GM08714 (cell line): ENCODE results near the gene SPHK1.

Experiments
- H3K4me3 ChIP-seq: fragments of 200-500 bp; sonication (Bioruptor generic); 2 replicates; pipeline ENCODE4 v1.5.1; 2014; ENCODE audit warnings: mild to moderate bottlenecking, low read length, inconsistent platforms
- ZNF274 ChIP-seq: IDR thresholded peaks from 2 replicates; pipeline ENCODE4 v1.6.1; 2012; ENCODE audit warnings: mild to moderate bottlenecking, low read depth, low read length

Gene SPHK1

DNA sequence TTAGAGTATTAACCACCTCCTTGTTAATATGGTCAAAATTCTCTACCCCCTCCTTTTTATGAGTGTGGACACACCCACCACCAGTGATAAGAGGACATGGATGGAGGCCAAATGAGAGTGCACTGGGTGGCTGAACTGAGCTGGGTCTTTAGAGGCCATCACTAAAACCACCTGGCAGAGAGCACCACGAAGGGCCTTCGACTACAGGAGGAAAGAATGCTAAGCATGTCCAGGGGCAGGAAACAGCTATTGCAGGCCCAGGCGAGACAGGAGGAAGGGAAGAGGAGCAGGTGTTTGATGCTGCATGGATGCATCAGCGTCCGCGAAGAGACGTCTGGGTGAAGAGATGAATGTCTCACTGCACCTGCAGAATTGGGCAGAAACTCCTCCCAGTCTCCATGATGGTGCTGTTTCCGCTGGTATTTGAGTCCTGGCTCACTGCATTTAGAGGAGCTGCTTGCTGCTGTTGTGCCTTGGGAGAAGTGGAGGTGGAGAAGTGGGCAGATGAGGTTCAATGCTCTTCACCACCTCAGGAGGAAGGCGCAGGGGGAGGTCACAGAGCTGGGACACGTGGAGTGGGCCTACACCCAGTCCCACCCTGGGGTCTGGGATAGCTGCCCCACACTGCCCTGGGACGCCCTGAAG is 33.2 kb downstream of the SPHK1 start:
- TF ChIP-seq ZNF274: no peak
- no peak overlapping the region for H3K4me3 ChIP-seq

DNA sequence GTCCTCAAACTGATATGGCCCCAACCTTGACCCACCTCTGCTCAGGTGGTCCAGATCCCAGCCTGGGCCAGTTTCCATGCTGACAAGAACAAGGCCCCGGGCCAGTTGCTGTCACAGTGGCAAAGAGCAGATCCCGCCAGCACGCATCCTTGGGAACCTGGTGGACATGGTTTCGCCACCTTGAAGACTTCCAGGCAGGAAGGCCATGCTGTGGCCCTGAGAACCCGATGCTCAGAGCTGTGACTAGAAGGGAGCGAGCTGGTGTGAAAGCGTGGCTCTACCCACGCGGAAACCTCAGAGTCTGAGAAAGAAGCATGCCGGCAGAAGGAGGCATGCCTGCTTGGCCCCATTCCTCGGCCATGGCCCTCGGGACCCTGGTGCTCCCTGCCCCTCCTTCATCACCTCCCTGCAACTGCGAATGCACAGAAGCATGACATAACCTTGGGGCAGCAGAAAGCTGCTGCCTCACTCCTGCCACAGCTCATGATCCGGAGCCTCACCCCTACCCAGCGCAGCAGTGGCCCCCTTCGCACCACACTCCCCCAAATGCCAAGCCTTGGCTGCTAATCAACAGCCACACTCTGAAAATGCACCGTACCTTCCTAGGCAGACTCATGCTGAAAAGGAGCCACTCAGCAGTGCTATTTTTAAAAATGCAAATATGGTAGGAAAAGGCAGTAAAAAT is 35.3 kb downstream of the SPHK1 start:
- no peak for TF ChIP-seq ZNF274
- no peak overlapping the region for H3K4me3 ChIP-seq

DNA sequence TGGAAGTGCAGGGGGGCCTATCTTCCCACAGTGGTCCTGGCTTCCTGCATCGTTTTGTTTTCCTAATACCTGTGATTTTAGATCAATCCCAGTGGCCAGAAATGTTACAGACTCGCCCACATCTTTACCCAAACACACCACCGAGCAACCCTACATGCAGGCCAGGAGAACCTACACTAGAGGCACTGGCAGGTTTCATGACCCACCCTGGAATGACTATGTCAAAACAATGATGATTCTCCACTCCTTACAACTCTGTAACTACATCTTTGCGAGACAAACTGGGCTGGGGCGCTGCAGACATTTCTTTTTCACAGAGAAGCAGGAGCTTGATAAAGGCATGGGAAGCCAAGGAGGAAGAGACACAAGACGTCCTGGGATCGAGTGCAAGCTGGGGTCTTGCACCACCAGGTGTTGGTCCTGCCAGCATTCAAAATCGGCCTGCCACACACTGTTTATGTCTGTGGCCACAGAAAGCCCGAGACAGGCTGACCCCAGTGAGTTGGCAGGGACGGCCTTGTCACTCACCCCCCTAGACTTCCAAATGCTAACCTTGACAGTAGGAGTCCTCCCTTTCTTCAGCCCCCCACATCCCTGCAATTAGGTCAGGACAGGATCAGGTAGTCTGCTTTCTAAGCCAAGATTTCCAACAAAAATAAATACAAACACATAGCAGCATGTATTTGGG is 36.1 kb downstream of the SPHK1 start:
- H3K4me3 ChIP-seq: no peak overlapping the region
- TF ChIP-seq ZNF274: no peak

DNA sequence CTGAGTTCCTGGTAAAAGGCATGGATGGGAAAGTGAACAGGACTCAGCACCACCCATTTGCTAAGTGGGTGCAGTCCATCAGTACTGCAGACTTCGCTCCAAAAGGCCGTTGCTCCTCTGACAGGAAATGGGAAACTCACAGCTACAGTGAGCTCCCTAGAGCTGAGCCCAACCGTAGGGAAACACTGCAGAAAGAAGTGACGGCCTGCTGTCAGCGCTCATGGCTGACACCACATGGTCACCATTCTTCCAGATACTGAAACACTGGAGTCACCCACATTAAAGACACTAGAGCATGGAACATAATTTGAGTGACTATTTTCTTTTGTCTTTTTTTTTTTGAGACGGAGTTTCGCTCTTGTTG is 36.6 kb downstream of the SPHK1 start:
- TF ChIP-seq ZNF274: no peak
- no peak overlapping the region for H3K4me3 ChIP-seq

DNA sequence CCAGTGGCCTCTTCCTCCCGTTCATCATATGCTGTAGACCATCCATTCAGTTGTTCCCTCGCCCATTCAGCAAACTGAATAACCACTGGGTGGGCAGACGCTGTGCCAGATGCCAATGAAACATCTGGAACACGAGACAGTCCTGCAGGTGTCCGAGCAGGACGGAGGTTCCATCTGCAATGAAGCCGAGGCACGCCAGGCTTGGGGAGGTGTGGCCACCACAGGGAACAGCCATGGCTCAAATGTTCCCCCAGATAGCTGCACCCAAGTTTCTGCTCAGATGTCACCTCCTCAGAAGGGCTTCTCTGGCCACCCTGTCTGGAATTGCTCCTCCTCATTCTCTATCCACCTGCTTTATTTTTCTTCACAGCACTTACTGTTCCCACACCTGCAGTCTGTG is 38.0 kb downstream of the SPHK1 start:
- no peak overlapping the region for H3K4me3 ChIP-seq
- no peak for TF ChIP-seq ZNF274

DNA sequence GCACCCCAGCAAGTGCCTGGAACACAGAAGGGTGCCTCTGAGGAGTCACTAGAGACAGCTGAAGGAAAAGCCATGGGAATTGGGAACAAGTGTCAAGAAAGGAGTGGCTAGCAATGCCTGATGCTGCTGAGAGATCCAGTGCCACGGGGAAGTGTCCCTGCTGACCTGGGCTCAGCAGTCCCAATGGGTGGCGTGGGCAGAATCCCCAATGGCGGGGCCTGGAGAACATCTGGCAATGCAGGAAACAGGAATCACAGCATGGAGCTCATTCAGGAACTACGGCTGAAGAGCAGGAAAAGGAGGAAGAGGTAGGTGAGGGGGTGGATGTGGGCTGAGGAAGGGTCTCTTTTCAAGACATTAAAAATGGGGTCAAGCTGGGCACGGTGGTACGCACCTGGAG is 38.5 kb downstream of the SPHK1 start:
- TF ChIP-seq ZNF274: no peak
- H3K4me3 ChIP-seq: no peak overlapping the region

DNA sequence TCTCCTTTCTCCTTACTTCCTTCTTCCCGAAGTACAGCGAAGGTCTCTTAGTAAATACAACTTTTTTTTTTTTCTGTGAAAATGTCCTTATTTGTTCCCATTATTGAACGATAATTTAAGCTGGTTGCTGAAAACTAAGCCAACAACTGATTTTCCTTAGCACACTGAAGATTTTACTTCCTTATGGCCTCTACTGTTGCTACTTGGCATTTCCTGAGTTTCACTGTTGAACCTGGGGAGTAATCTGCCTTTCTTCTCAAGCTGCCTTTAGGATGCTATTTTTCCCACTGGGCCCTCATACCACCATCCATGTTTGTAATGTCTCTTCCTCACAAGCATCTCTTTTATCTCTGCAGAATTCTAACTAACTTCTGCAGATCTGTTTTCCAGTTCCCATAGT is 42.4 kb downstream of the SPHK1 start:
- H3K4me3 ChIP-seq: no peak overlapping the region
- no peak for TF ChIP-seq ZNF274

DNA sequence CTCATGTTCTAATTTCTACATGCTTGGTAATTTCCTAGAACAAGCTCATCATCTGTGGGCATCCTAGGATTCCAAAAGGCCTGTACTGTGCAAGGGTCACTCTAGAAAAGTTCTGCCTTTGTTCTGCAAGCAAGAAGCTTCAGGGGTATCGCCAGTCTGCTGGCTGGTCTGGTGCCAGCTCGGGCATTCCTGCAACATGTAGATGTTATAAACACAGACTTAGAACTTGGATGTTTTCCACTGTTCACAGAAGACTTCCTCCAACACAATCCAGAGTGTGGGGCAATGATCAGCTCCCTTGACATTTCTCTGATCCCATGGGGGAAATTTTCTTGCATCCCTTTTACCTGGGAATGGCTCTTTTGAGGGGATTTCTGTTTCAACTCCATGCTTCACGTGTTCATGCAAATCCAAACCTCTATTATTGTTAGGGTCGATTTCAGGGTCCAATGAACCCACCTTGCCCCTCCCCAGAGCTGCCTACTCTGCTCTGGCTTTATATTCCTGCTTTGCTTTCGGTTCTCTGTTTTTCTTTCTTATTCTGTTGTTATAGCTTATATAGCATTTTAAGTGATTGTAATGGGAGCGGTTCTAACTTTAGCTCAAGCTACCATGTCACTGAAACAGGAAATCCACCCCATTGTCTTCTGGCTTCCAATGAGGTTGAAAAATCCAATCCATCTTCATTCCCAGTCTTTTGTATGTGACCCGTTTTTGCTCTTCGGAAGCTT is 43.3 kb downstream of the SPHK1 start:
- peak overlapping the region; percentile 35; the same call in 1 of the 2 replicates for H3K4me3 ChIP-seq
- no peak for TF ChIP-seq ZNF274

DNA sequence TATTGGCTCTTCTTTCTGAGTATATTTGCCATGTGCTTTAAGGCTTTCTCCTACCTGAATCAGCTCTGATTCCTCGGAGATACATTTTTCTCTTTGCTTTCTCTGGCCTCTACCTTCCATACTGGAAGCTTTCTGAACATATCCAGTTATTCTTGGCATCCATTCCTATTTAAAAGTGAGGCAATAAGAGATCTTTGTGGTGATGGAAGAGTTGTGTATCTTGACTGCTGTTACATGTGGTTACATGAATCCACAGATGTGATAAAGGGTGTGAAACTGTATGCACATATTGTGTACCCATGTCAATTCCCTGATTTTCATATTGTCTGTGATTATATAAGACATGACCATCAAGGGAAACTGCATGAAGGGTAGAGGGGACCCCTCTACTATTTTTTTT is 44.1 kb downstream of the SPHK1 start:
- H3K4me3 ChIP-seq: no peak overlapping the region
- TF ChIP-seq ZNF274: no peak

DNA sequence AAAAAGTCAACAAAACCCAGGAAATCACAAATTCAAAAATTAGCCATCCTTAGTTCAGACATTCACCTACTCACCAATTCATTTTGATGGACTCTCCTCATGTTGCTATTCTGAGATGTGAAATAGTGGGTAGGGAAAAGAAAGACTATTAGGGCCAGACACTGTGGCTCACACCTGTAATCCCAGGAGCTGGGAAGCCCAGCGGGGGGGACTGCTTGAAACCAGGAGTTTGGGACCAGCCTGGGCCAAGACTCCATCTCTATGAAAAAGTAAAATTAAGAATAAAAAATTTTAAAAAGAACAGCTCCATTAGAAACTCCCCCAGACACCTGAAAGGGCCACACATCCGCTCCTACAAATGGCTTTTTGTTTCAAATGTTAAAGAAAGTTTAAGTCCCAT is 47.1 kb downstream of the SPHK1 start:
- no peak overlapping the region for H3K4me3 ChIP-seq
- TF ChIP-seq ZNF274: no peak

DNA sequence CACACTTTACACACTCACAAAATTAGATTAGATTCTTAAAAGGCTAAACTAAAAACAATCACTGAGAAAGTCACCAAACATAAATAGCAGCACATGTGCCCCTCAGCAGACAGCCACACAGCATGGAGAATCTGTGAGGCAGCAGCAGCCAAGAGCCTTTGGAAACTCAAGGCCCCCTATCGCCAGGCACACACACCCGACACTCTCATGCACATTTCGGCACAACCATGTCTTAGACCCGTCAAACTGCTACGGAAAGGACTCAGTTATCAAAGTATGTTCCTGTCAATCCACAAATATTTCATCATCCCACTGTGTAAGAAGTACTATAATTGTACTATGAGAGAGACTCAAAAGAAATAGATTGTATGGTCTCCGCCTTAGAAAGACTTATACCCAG is 47.6 kb downstream of the SPHK1 start:
- no peak overlapping the region for H3K4me3 ChIP-seq
- no peak for TF ChIP-seq ZNF274

DNA sequence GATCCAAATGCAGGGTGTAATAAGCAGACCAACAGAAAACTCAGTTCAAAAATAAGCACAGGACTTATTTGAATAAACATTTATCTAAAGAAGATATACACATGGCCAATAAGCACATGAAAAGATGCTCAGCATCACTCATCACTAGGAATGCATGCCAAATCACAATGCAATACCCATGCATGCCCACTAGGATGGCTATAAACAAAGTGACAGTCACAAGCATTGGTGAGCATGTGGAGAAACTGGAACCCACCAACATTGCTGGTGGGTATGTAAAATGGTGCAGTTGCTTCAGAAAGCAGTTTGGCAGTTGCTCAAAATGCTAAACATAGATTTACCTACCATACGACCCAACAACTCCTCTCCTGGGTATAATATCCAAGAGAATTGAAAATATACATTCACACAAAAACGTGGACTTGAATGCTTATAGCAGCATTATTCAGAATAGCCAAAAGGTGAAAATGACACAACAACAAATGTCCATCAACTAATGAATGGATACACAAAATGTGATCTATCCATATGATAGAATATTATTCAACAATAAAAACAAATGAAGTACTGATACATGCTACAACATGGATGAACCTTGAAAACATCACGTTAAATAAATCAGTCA is 48.4 kb downstream of the SPHK1 start:
- no peak overlapping the region for H3K4me3 ChIP-seq
- TF ChIP-seq ZNF274: no peak

DNA sequence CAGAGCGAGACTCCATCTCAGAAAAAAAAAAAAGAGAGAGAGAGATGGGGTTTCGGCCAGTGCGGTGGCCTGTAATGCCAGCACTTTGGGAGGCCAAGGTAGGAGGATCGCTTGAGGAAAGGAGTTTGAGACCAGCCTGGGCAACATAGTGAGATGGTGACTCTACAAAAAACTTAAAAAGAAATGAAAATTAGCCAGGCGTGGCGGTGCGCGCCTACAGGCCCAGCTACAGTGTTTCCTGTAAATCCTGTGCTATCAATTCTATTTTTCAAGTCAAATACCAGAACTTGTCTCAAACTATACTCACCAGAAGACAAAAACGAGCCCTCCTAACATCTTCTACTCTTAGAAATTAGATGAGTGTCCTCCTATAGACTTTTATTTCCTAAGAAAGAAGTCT is 49.3 kb downstream of the SPHK1 start:
- no peak for TF ChIP-seq ZNF274
- no peak overlapping the region for H3K4me3 ChIP-seq

DNA sequence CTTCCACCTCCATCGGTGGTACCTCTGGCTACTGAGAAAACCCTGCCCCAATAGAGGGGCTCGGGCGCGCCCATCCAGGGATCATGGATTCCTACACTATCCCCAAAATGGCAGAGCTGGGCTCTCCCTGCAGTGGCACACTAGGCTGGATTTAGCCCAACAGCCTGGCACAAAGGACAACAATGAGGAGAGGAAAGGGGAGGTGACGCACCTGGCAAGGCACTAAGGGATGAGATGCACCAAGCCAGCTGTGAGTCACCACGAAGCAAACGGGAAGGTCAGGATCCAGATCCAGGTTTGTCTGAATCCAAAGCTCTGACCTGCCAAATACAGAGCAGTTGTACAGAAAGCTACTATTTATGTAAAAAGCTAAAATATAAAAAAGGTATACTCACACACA is 50.5 kb downstream of the SPHK1 start:
- no peak for TF ChIP-seq ZNF274
- H3K4me3 ChIP-seq: no peak overlapping the region

DNA sequence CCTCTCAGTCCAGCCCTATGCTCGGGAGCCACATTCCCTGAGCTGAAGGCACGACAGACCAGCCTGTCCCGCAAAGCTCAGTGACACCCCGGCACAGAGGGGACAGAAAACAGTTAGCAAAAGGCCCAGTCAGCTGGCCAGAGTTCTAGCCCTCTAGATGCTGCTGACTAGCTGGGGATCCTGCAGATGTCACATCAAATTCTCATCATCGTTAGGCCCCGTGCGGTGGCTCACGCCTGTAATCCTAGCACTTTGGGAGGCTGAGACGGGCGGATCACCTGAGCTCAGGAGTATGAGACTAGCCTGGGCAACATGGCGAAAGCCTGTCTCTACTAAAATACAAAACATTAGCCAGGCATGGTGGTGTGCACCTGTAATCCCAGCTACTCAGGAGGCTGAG is 51.3 kb downstream of the SPHK1 start:
- TF ChIP-seq ZNF274: no peak

More for the DNA sequence above, 51.3 kb downstream of the SPHK1 start:
- no peak overlapping the region for H3K4me3 ChIP-seq
